SU-DHL-6 (cell line): ENCODE results near the gene ZNF74.
"Not testable (repeated sequence)": the region's sequence is repeated elsewhere in the genome, so short reads cannot be mapped to it uniquely, and the experiment has no call there.

ENCODE experiments used
- H2AFZ ChIP-seq: fragments of 200-600 bp; sonication (generic); 2 replicates; pipeline ENCODE4 v1.6.1; 2014; ENCODE audit warnings: low read depth, mild to moderate bottlenecking, moderate library complexity, mixed read lengths, antibody characterized with exemption, low read length; ENCODE audit not compliant: severe bottlenecking
- H3F3A ChIP-seq: fragments of 200-600 bp; shearing (Covaris generic); 2 replicates; pipeline ENCODE4 v1.6.0; 2016; ENCODE audit warnings: antibody characterized with exemption, mild to moderate bottlenecking; ENCODE audit not compliant: insufficient read depth
- H3K27ac ChIP-seq: fragments of 200-600 bp; sonication (generic); 2 replicates; pipeline ENCODE4 v1.5.1; 2016; ENCODE audit warnings: low read depth, mild to moderate bottlenecking, low read length, moderate library complexity, mixed read lengths
- H3K27me3 ChIP-seq: fragments of 200-600 bp; sonication (generic), shearing (Covaris generic); 2 replicates; pipeline ENCODE4 v1.6.0; 2014; ENCODE audit warnings: mild to moderate bottlenecking, low read length
- H3K36me3 ChIP-seq: fragments of 200-600 bp; sonication (generic); 2 replicates; pipeline ENCODE4 v1.6.1; 2014; ENCODE audit warnings: mild to moderate bottlenecking, low read length, mixed read lengths
- H3K4me2 ChIP-seq: fragments of 300-600, 200-600 bp; shearing (Covaris generic), sonication (generic); 2 replicates; pipeline ENCODE4 v1.6.0; 2014; ENCODE audit warnings: low read length, low read depth, mild to moderate bottlenecking; ENCODE audit not compliant: poor library complexity, severe bottlenecking
- H3K4me3 ChIP-seq: fragments of 200-600 bp; sonication (generic); 2 replicates; pipeline ENCODE4 v1.5.1; 2014; ENCODE audit warnings: antibody characterized with exemption, low read length, mild to moderate bottlenecking, mixed read lengths; ENCODE audit not compliant: insufficient read depth, poor library complexity, severe bottlenecking
- H3K79me2 ChIP-seq: fragments of 200-600 bp; sonication (generic); 2 replicates; pipeline ENCODE4 v1.6.1; 2014; ENCODE audit warnings: mild to moderate bottlenecking, low read length, moderate library complexity; ENCODE audit not compliant: insufficient read depth
- H3K9ac ChIP-seq: fragments of 200-600 bp; sonication (generic); 2 replicates; pipeline ENCODE4 v1.7.0; 2014; ENCODE audit warnings: mild to moderate bottlenecking, low read length
- H3K9me2 ChIP-seq: fragments of 200-600 bp; sonication (generic); replicated peaks from 2 replicates; pipeline ENCODE4 v1.6.1; 2014; ENCODE audit warnings: low read length; ENCODE audit not compliant: insufficient read depth
- H3K9me3 ChIP-seq: fragments of 200-600 bp; sonication (generic); 2 replicates; pipeline ENCODE4 v1.6.1; 2014; ENCODE audit warnings: low read length, mixed read lengths; ENCODE audit not compliant: insufficient read depth
- H4K20me1 ChIP-seq: fragments of 200-600 bp; sonication (generic); 2 replicates; pipeline ENCODE4 v1.6.1; 2014; ENCODE audit warnings: low read depth, mild to moderate bottlenecking, antibody characterized with exemption, low read length, moderate library complexity, mixed read lengths
- EZH2phosphoT487 ChIP-seq: fragments of 200-600 bp; sonication (generic), shearing (Covaris generic); conservative IDR thresholded peaks from 2 replicates; pipeline ENCODE4 v1.6.1; 2018; ENCODE audit warnings: mild to moderate bottlenecking, antibody characterized with exemption, low read length, moderate library complexity, mixed read lengths
- TF ChIP-seq, protein P1 (sequence below): fragments of 200-600 bp; sonication (generic); IDR thresholded peaks from one replicate; pipeline ENCODE4 v1.5.1; 2017; ENCODE audit warnings: antibody characterized with exemption, mild to moderate bottlenecking, low read length, moderate library complexity; ENCODE audit not compliant: insufficient read depth, poor library complexity, severe bottlenecking

Gene ZNF74

GRCh38 chr22:20378110-20378509, 15.8 kb upstream of the ZNF74 start:
- Histone ChIP-seq H4K20me1 (no peaks in the 10 kb centered on the region), H3K79me2 (no peaks in the 10 kb centered on the region), H3F3A (no peaks in the 10 kb centered on the region), H3K4me2 (no peak overlapping the region), H3K27ac (no peak overlapping the region), H3K4me3 (no peak overlapping the region), H3K9me3 (no peaks in the 10 kb centered on the region), H3K36me3 (no peaks in the 10 kb centered on the region), H3K27me3 (no peaks in the 10 kb centered on the region), H3K9ac (no peak overlapping the region), H2AFZ (no peak overlapping the region), H3K9me2 (no peaks in the 10 kb centered on the region)
- TF ChIP-seq, protein P1, sequence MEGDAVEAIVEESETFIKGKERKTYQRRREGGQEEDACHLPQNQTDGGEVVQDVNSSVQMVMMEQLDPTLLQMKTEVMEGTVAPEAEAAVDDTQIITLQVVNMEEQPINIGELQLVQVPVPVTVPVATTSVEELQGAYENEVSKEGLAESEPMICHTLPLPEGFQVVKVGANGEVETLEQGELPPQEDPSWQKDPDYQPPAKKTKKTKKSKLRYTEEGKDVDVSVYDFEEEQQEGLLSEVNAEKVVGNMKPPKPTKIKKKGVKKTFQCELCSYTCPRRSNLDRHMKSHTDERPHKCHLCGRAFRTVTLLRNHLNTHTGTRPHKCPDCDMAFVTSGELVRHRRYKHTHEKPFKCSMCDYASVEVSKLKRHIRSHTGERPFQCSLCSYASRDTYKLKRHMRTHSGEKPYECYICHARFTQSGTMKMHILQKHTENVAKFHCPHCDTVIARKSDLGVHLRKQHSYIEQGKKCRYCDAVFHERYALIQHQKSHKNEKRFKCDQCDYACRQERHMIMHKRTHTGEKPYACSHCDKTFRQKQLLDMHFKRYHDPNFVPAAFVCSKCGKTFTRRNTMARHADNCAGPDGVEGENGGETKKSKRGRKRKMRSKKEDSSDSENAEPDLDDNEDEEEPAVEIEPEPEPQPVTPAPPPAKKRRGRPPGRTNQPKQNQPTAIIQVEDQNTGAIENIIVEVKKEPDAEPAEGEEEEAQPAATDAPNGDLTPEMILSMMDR: no peak
- no peak for TF ChIP-seq EZH2phosphoT487

- H3K9me3 ChIP-seq, H4K20me1 ChIP-seq, H3K27me3 ChIP-seq, H3K36me3 ChIP-seq, H3K9me2 ChIP-seq, H3F3A ChIP-seq, H3K4me2 ChIP-seq, H3K27ac ChIP-seq, H3K79me2 ChIP-seq, H3K4me3 ChIP-seq, H3K9ac ChIP-seq, H2AFZ ChIP-seq: not testable (repeated sequence)
Measured at GRCh38 chr22:20378684-20379083, 15.3 kb upstream of the ZNF74 start.

DNA sequence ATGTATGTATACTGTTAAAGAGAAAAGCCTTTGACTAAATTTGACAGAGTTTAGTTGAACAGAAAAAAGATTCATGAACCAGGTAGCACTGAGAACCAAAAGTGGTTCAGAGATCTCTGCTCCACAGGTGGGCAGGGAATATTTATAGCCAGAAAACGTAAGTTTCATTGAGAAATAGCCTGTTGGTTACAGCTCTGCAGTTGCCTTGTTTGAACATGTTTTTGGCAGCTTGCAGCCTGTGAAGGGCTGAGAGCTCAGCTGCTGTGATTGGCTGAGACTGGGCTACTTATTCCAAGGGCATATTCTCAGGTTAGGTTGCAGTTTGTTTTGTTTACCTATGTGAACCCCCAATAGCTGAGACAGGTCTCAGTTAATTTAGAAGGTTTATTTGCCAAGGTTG, 13.5 kb upstream of the ZNF74 start:
- Histone ChIP-seq H3F3A (no peaks in the 10 kb centered on the region), H4K20me1 (no peaks in the 10 kb centered on the region), H3K27ac (no peak overlapping the region), H3K9me2 (no peaks in the 10 kb centered on the region), H3K79me2 (no peaks in the 10 kb centered on the region), H3K36me3 (no peaks in the 10 kb centered on the region), H3K4me2 (no peak overlapping the region), H3K27me3 (no peaks in the 10 kb centered on the region), H3K4me3 (no peak overlapping the region), H3K9me3 (no peaks in the 10 kb centered on the region), H3K9ac (no peak overlapping the region), H2AFZ (no peak overlapping the region)
- TF ChIP-seq, protein P1: no peak

DNA sequence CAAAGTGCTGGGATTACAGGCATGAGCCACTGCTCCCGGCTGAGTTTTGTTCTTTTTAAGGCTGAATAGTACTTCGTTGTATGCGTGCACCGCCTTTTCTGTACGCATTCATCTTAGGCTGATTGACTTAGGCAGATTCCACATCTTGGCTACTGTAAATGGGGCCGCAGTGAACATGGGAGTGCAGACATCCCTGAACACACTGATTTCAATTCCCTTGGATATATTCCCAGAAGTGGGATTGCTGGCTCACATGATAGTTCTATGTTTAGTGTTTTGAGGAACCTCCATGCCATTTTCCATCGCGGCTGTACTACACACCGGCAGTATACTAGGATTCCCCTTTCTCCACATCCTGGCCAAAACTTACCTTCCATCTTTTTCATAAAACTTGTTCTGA, 10.4 kb upstream of the ZNF74 start:
- H3K36me3 ChIP-seq: no peaks in the 10 kb centered on the region
- no peaks in the 10 kb centered on the region for H3F3A ChIP-seq
- H3K27me3 ChIP-seq: no peaks in the 10 kb centered on the region
- H3K4me2 ChIP-seq: no peak overlapping the region
- H2AFZ ChIP-seq: no peak overlapping the region
- H4K20me1 ChIP-seq: no peaks in the 10 kb centered on the region
- H3K9ac ChIP-seq: no peak overlapping the region
- no peaks in the 10 kb centered on the region for H3K79me2 ChIP-seq
- H3K27ac ChIP-seq: no peak overlapping the region
- no peak for TF ChIP-seq EZH2phosphoT487
- TF ChIP-seq, protein P1: no peak
- H3K4me3 ChIP-seq: no peak overlapping the region
- no peaks in the 10 kb centered on the region for H3K9me3 ChIP-seq
- H3K9me2 ChIP-seq: no peaks in the 10 kb centered on the region
